Inflammatory macrophage treated with lipopolysaccharide for 4 hours (primary cell): ENCODE data around the gene BACH2.

ENCODE experiments used
- DNase-seq: peaks from one replicate; pipeline ENCODE4 v3.0.0-alpha.2; 2020

The BACH2 gene

DNA sequence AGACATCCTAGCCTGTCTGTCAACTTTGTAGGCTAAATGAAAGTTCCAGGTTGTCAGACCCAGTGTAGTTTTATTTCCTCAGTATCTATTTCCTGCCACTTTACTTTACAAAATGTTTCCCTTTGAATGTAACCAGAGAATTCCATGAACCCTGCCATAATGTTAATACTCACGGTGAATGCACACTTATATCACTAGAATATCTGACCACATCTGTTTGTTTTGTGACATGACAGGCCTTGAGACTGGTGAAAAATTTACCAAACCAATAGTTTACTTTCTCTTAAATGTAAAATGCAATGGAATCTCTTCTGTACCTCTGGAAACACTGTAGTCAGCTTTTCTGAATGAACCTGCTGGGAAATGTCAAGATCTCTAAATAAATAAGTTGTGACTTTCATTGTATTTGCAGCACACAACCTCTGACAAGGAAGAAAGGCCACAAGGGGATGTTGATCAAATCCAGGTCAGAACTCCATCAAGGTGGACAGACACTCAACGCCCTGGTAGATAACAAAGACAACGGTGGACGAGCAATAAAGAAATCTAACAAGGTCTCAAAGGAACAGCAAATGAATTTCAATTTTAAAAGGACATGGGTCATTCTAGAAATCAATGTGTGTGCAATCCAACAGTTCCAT lies 59.2 kb downstream of the BACH2 start:
- no peak for DNase-seq

GRCh38 chr6:90233994-90234393 lies 62.6 kb downstream of the BACH2 start:
- no peak for DNase-seq

DNA sequence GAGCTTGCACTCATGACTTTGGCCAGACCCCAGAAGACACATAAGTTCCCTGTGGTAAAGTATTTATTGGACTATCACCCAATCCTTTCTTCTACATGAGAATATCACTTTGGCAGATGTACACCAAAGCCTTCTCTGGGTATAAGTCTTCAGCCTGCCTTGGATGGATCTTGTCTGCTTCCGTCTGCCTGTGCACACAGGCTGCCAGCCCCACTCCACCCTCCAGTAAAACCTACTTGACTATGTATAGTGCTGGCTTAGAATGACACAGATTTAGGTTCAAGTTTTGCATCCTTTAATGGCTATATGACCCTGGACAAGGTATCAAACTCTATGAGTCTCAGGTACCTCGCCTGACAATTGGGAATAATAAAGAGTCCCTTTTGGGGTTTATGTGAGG lies 63.4 kb downstream of the BACH2 start:
- DNase-seq: no peak

- no peak for DNase-seq
Measured at GRCh38 chr6:90231798-90232197, 64.8 kb downstream of the BACH2 start.

DNA sequence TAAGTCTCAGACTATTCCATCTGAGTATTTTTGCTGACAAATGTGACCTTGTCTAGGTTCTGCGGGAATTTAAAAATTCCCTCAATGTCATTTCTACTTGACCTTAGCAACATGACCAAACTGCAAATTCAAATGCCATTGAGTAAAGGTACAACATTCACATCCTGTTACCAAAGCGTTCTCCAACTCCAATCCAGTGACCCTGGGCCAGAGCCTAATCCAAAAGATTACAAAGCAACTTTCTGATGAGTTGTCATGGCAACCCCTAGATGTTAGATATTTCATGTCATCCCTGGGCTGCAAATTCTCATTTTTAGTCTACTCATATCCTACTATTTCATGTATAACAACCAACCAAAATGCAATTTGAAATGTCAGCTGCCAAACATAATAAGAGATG lies 65.3 kb downstream of the BACH2 start:
- DNase-seq: no peak

DNA sequence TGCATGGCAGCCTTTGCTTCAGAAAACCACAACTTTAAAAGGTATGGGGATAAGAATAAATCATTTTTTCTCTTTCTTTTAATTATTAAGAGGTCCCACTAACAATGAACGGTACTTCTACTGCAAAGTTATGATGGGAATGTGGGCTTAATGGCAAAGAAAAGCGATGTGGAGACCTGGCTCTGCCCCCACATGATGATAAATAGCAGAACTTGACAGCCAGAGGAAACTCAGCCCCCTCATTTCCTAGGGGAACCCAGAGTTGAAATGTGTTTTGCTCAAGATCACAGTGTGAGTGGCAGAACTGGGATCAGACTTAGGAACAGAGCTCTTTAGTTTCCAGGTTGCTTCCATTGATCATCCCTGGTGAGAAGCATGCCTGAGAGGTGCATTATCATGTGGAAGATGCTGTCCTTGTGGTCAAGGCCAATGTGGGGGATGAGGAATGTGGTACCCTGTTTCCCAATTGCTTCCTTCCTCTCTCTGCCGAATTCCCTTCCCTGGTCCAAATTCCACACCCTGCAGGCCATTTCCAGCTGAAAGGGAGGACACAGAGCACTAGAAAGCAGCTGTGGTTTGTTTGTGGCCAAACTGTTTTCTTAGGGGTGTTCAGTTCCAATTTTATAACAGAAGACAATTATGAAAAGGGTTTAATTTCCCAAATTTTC lies 66.0 kb downstream of the BACH2 start:
- peak; percentile 34 for DNase-seq

DNA sequence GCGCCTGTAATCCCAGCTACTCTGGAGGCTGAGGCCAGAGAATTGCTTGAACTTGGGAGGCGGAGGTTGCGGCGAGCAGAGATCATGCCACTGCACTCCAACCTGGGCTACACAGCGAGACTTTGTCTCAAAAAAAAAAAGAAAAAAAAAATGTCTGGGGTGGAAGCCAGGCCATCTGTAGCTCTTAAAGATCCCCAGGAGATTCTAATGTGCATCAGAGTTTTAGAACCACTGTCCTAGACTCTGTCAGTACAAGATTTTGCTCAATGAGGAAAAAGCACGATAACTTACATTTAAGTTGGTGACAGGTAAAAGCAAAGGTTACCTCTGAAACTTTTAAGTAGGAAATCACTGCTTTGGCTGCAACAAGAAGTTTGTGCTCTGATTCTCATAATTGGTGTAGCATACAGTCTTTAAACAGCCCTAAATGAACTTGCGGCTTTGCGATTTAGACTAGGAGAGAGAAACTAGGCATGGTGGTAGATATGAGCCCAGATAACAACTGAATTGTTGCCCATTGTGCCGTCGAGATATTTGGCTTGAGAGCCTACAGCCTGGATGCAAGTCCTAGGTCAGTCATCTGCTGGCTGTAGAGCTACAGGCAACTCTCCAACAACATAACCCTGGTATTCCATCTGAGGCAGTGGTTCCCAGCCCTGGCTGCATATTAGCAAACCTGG lies 67.2 kb downstream of the BACH2 start:
- no peak for DNase-seq

GRCh38 chr6:90227673-90228072 lies 69.0 kb downstream of the BACH2 start:
- no peak for DNase-seq

GRCh38 chr6:90227213-90227612 lies 69.4 kb downstream of the BACH2 start:
- no peak for DNase-seq

GRCh38 chr6:90226257-90226656 lies 70.4 kb downstream of the BACH2 start:
- DNase-seq: no peak

GRCh38 chr6:90224196-90224595 lies 72.4 kb downstream of the BACH2 start:
- DNase-seq: no peak

DNA sequence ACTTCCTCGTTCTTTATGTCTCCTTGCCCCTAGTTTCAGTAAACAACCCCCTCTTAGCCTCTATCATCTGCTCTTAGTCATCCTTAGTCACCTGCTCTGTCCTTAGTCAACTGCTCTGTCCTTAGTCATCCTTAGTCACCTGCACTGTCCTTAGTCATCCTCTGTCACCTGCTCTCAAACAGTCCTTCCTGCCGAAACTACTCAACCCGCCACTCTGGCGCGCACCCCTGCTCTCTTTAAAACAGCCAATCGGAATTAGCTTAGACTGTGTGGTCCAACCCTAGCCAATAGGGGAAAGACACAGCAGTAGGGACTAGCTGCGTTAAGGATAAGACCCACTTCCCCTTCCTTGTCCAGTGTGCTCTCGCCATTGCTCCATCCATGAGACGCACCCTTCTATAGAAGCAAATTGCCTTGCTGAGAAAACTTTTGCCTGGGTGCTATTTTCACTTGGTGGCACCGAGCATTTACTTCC lies 73.9 kb downstream of the BACH2 start:
- no peak for DNase-seq

- no peak for DNase-seq
Measured at GRCh38 chr6:90222008-90222407, 74.6 kb downstream of the BACH2 start.

DNA sequence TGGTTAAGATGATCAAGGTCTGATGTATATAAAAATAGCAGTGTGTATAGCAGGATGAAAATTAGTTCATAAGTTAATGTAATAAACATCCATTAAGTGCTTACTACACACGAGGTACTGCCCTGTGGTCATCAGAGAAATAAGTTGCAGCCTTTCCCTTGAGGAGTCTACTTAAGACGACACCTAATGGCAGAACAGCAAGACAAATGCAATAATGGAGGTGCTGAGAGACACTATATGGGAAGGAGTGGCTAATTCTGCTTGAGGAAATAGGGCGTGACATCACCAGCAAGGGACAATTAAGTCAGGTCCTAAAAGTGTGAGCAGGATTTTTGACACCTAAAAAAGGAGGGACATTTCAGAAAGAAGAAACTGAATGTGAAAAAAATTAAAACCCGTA lies 75.2 kb downstream of the BACH2 start:
- DNase-seq: no peak

GRCh38 chr6:90220273-90220672 lies 76.4 kb downstream of the BACH2 start:
- no peak for DNase-seq

DNA sequence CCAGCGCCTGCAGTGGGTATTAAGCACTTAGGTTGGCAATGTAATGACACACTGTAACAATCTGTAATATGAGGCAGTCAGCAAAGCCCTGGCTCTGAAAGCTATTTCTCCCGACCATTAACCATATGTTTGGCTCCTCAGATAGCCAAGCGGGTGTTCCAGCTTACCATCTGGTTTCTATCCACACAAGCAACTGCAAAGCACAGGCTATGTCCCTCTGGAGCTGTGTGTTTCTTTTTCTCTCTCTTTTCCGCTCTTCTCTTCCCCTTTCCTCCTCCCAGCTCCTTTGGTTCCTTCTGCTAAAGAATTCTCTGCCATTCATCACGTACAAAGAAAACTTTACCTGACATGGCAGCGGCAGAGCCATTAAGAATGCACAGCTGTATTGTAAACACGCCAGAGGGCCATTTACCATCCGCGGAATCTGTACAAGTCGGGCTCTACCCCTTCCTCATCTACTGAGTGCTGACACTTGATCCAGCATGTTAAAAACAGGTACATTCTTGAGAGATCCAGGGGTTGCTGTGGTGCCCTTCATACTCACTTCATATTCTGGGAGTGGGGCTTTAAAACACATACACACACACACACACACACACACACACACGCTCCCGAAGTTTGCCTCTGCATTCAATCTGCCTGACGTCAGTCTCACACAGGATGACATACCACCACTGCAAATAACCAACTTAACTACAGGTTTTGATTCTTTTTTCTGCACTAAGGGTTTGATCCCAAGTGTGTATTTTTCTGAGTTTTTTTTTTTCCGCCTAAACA lies 77.2 kb downstream of the BACH2 start:
- DNase-seq: no peak

DNA sequence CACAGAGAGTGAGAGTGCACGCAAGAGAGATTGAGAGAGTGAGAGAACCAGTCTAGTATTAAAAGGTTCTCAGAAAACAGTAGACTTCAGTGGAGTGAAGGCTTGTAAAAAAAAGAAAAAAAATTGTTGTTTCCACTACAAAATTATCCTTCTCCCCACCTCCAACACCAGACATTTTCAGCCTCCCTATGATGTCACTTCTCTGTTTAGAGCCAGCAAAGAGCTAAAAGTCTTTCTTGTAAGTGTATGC lies 77.8 kb downstream of the BACH2 start:
- no peak for DNase-seq

DNA sequence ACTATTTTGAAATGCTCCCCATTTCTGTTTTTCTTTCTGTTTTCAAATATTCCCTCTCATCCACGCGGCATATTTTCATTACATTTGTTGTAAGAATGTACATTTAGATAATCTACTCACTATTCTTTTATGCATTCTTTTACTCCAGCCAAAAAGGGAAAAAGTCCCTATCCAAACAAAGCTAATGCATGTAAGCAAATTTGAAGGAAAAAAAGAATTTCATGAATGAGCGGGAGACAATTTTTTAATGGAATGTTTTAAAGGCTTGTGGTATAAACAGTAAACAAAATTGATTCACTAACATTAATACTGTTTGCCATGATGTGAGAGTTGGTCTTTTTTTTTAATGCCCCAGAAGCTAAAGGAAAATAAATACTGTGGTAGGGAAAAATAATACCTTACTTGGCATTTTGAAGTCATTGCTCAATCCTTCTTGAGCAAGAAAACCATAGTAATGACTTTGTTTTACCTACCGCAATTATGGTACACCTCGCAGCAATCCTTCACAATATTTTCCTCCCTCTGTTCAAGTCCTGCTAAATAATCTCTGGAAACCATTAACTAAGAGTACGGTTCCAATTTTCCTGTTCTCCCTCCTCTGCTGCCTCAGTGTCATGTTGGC lies 79.0 kb downstream of the BACH2 start:
- no peak for DNase-seq

GRCh38 chr6:90216072-90216977 lies 80.3 kb downstream of the BACH2 start:
- peak; percentile 62 for DNase-seq

DNA sequence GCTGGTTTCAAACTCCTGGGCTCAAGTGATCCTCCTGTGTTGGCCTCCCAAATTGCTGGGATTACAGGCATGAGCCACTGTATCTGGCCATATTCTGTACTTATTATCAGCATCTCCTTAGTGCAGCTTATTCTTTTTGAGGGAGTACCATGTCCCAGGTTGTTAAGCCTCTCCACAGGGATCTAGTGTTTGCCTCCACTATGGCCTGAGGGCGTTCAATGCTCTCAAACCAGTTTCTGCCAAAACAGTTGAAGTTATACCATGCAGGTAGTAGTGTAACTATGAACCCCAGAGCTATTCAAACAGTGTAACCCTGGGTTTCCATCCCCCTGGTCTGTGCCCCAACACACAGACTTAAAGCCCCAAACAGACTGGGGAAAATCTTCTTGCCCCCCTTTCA lies 81.7 kb downstream of the BACH2 start:
- DNase-seq: no peak

- no peak for DNase-seq
Measured at GRCh38 chr6:90214461-90214860, 82.2 kb downstream of the BACH2 start.

GRCh38 chr6:90212274-90212673 lies 84.4 kb downstream of the BACH2 start:
- no peak for DNase-seq
